GM23338 (cell line): ENCODE data around the gene GPC6.

Experiments
- CREB1 ChIP-seq: fragments of 250-450 bp; sonication (Bioruptor Pico); IDR thresholded peaks from 2 replicates; pipeline ENCODE4 v1.5.0; 2020; ENCODE audit warnings: low read depth, mild to moderate bottlenecking, moderate library complexity
- CTCF ChIP-seq, 2 experiments: fragments of 200-600 bp in 1 of 2; sonication (generic) in 1 of 2; conservative IDR thresholded peaks; 2 replicates each; pipeline versions ENCODE4 v1.5.1 to v1.6.1; 2016 to 2017; ENCODE audit warnings: antibody characterized with exemption in 2 of 2, low read depth in 2 of 2, mild to moderate bottlenecking in 2 of 2, moderate library complexity in 1 of 2
- NANOG ChIP-seq: IDR thresholded peaks from 2 replicates; pipeline ENCODE4 v1.6.1; 2016; ENCODE audit warnings: antibody characterized with exemption, borderline replicate concordance
- POLR2AphosphoS5 ChIP-seq: IDR thresholded peaks from 2 replicates; pipeline ENCODE4 v1.6.1; 2016; ENCODE audit warnings: antibody characterized with exemption, low read depth

- TF ChIP-seq CTCF (conservative IDR thresholded peaks at IDR 0.05; ENCODE audit: low read depth in 2 of 2) (no peak), CREB1 (no peak), POLR2AphosphoS5 (no peak), NANOG (no peak)
Observed at GRCh38 chr13:93328943-93329342, 102.3 kb downstream of the GPC6 start.
